ENCODE data around the gene TAAR5. TPM values are rescaled to one million over a fixed set of nuclear protein-coding genes. Genes with fewer than 3 reads are reported as not detected.

TAAR5 gene
- total and polyA plus RNA-seq, 7 donors, result not detected

DNA sequence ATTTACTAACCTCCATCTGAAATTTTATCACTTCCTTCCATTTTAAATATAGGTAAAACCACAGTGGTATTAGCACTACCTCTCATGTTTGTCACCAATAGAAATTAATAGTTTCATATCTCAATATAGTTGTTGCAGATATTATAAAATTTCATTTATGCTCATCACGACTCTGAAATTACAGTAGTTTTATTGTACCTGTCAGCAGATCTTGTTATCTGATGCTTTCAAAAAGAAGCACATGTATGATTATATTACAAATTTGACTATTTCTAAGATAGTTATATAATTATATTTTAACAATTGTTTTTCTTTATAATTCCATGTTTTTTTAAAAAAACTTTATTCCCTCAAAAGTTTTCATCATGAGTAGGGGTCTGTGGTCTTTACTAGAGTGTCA lies 4.8 kb downstream of the TAAR5 start:
- DNase-seq (no peak), ATAC-seq (no peak)
- H3K9me3 ChIP-seq, result no peaks in the 10 kb centered on the region
- H3K4me1 ChIP-seq, result no peaks in the 10 kb centered on the region
- TF ChIP-seq, protein P1, sequence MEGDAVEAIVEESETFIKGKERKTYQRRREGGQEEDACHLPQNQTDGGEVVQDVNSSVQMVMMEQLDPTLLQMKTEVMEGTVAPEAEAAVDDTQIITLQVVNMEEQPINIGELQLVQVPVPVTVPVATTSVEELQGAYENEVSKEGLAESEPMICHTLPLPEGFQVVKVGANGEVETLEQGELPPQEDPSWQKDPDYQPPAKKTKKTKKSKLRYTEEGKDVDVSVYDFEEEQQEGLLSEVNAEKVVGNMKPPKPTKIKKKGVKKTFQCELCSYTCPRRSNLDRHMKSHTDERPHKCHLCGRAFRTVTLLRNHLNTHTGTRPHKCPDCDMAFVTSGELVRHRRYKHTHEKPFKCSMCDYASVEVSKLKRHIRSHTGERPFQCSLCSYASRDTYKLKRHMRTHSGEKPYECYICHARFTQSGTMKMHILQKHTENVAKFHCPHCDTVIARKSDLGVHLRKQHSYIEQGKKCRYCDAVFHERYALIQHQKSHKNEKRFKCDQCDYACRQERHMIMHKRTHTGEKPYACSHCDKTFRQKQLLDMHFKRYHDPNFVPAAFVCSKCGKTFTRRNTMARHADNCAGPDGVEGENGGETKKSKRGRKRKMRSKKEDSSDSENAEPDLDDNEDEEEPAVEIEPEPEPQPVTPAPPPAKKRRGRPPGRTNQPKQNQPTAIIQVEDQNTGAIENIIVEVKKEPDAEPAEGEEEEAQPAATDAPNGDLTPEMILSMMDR (IDR thresholded peaks at IDR 0.05), result no peak
- intact Hi-C loops (cut with DNase I), result no loop called here
- 74 to 78% (median 78%) methylated on average over 1 of the region's 1 CpG for WGBS, 3 donors
- no peaks in the 10 kb centered on the region for H3K36me3 ChIP-seq (ENCODE audit: insufficient read depth in 1 of 2, low read depth in 1 of 2)
- no peak overlapping the region for H3K27ac ChIP-seq
- no peak overlapping the region for H3K4me3 ChIP-seq
- H3K27me3 ChIP-seq (ENCODE audit: insufficient read depth in 3 of 3, low read length in 2 of 3), result no peaks in the 10 kb centered on the region

DNA sequence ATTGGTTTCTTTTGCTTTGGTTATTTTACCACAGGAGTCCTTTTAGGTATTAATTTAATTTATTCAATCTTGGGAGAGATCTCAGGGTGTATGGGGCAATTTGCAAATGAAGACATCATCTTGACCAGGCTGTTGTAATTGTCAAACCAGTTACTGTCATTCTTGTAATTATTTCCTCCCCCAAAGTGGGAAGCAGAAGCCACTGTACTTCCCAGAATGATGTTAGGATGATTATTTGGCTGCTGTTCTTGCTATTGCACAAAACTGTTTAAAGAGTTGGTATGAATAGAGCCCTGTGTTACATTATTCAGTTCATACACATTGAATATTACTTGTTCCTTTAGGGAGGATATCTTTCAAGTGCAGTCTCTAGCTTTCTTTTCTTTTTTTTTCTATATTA lies 17.8 kb downstream of the TAAR5 start:
- intact Hi-C loops (cut with DNase I), result no loop called here
- Histone ChIP-seq H3K4me1 (no peaks in the 10 kb centered on the region), H3K27me3 (ENCODE audit: insufficient read depth in 3 of 3, low read length in 2 of 3) (peaks cover 0 to 6% (median 0%) of the 10 kb centered on the region in 3 donors), H3K4me3 (no peak overlapping the region), H3K27ac (no peak overlapping the region), H3K36me3 (ENCODE audit: insufficient read depth in 1 of 2, low read depth in 1 of 2) (no peaks in the 10 kb centered on the region), H3K9me3 (no peaks in the 10 kb centered on the region)
- ATAC-seq (no peak), DNase-seq (no peak)
- TF ChIP-seq, protein P1 (IDR thresholded peaks at IDR 0.05), result no peak

DNA sequence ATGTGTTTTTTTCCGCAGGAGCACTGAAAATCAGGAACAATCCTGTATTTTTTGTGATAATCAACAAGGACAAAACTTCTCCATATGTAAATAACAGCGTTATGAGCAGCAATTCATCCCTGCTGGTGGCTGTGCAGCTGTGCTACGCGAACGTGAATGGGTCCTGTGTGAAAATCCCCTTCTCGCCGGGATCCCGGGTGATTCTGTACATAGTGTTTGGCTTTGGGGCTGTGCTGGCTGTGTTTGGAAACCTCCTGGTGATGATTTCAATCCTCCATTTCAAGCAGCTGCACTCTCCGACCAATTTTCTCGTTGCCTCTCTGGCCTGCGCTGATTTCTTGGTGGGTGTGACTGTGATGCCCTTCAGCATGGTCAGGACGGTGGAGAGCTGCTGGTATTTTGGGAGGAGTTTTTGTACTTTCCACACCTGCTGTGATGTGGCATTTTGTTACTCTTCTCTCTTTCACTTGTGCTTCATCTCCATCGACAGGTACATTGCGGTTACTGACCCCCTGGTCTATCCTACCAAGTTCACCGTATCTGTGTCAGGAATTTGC lies 19.2 kb downstream of the TAAR5 start, which contains the start of gene TAAR6:
TSS of gene TAAR6 (plus strand) at position 102 of the 557 bp plus-strand sequence. CDS start at position 102, 0 bp downstream.
- TF ChIP-seq, protein P1 (IDR thresholded peaks at IDR 0.05), result no peak

DNA sequence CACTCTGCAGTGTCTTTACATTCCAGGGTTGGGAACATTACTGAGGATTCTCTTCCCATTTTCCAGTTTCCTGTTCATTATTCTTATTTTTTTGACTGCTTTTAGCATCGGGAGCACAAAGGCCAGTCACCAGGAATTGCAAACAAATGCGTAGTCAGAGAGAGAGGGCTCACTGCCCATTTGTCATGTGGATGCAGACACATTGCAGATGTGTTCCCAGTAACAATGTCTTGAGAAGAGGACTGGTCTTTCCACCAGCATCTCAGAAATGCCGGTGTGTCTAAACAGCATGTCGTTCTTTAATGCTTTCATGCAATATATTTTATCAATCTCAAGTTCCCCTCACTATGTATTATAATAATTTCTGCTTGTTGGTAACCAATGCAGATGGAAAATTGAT lies 20.4 kb downstream of the TAAR5 start:
- Histone ChIP-seq H3K4me3 (no peak overlapping the region), H3K36me3 (ENCODE audit: insufficient read depth in 1 of 2, low read depth in 1 of 2) (no peaks in the 10 kb centered on the region), H3K4me1 (no peaks in the 10 kb centered on the region), H3K27me3 (ENCODE audit: insufficient read depth in 3 of 3, low read length in 2 of 3) (peaks cover 0 to 4% (median 0%) of the 10 kb centered on the region in 3 donors), H3K9me3 (no peaks in the 10 kb centered on the region), H3K27ac (no peak overlapping the region)
- no peak for DNase-seq
- intact Hi-C loops (cut with DNase I), result no loop called here
- WGBS, 3 donors, result 40 to 51% (median 50%) methylated on average over 4 of the region's 4 CpGs
- no peak for ATAC-seq
- TF ChIP-seq, protein P1 (IDR thresholded peaks at IDR 0.05), result no peak

More for the DNA sequence above, 19.2 kb downstream of the TAAR5 start, which contains the start of gene TAAR6:
- ATAC-seq (no peak), DNase-seq (no peak)
- 60 to 66% (median 62%) methylated on average over 15 of the region's 15 CpGs for WGBS, 3 donors
- Histone ChIP-seq H3K27me3 (ENCODE audit: insufficient read depth in 3 of 3, low read length in 2 of 3) (peaks cover 0 to 6% (median 0%) of the 10 kb centered on the region in 3 donors), H3K4me1 (no peaks in the 10 kb centered on the region), H3K27ac (no peak within 1 kb of the TSS), H3K4me3 (no peak within 1 kb of the TSS), H3K36me3 (ENCODE audit: insufficient read depth in 1 of 2, low read depth in 1 of 2) (no peaks in the 10 kb centered on the region), H3K9me3 (no peaks in the 10 kb centered on the region)
- intact Hi-C loops (cut with DNase I), result no loop called here

DNA sequence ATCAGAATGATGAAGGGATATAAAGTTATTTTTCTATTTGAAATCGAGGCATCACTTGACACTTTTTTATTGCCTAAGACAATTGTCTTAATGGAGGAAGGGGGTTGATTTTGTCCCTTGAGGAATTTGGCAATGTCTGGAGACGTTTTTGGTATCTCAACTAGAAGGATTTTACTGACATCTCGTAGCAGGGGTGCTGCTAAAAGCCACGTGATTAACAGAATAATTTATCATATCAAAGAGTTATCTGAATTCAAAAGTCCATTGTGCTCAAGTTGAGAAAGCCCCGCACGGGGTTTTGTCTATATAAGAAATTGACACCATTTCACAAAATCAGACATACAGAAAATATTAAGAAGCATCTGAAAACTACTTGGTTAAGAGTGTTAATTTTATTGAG lies 20.9 kb downstream of the TAAR5 start:
- peaks cover 0 to 4% (median 0%) of the 10 kb centered on the region in 3 donors for H3K27me3 ChIP-seq (ENCODE audit: insufficient read depth in 3 of 3, low read length in 2 of 3)
- intact Hi-C loops (cut with DNase I), result no loop called here

More for the DNA sequence above, 20.9 kb downstream of the TAAR5 start:
- DNase-seq (no peak), ATAC-seq (no peak)
- H3K9me3 ChIP-seq, result no peaks in the 10 kb centered on the region
- H3K36me3 ChIP-seq (ENCODE audit: insufficient read depth in 1 of 2, low read depth in 1 of 2), result no peaks in the 10 kb centered on the region
- H3K4me3 ChIP-seq, result no peak overlapping the region
- no peak overlapping the region for H3K27ac ChIP-seq
- H3K4me1 ChIP-seq, result no peaks in the 10 kb centered on the region
- TF ChIP-seq, protein P1 (IDR thresholded peaks at IDR 0.05), result no peak
- WGBS, 3 donors, result 53 to 58% (median 53%) methylated on average over 6 of the region's 6 CpGs
